Amygdala (tissue), 56 donors: ENCODE results near the gene CST9L.
"Not testable (repeated sequence)": the region's sequence is repeated elsewhere in the genome, so short reads cannot be mapped to it uniquely, and the experiment has no call there.

ENCODE experiments used
- DNase-seq, 56 donors: peaks; one replicate each; lab custom pipeline; 2025; lab: John Stamatoyannopoulos, UW

CST9L gene

DNA sequence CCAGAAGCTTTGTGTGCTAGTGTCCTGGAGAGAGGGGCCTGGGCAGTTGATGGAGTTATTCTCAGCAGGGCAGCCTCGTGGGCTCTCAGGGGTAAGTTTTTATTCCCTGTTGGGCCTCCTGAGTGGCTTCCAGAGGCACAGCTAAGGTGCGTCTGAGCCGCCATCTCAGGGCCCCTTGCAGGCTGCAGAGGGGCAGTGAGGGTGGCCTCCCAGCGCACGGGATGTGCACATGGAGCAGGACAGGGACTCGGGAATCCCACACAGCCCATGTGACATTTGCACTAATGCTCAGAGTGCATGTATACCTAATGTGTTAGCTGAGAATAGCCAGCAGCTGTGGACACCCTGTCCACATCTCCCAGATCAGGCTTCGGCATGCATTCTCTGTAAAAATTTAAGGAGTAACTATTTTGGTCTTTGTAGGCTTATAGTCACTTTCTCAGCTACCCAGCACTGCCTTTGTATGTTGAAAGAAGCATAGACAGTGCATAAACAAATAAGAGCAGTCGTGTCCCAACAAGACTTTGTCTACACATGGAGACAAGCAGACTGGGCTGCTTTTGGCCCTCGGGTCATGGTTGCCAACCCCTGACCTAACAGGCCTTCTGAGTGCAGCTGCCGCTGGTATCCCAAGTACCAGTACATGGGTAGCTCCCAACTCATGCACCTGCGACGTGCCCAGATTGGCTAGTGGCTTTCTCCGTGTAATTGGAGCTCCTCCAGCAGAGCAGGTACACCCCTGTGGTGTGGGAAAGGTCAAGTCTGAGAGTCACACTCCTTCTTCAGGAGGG is 18.6 kb upstream of the CST9L start:
- no peak for DNase-seq

DNA sequence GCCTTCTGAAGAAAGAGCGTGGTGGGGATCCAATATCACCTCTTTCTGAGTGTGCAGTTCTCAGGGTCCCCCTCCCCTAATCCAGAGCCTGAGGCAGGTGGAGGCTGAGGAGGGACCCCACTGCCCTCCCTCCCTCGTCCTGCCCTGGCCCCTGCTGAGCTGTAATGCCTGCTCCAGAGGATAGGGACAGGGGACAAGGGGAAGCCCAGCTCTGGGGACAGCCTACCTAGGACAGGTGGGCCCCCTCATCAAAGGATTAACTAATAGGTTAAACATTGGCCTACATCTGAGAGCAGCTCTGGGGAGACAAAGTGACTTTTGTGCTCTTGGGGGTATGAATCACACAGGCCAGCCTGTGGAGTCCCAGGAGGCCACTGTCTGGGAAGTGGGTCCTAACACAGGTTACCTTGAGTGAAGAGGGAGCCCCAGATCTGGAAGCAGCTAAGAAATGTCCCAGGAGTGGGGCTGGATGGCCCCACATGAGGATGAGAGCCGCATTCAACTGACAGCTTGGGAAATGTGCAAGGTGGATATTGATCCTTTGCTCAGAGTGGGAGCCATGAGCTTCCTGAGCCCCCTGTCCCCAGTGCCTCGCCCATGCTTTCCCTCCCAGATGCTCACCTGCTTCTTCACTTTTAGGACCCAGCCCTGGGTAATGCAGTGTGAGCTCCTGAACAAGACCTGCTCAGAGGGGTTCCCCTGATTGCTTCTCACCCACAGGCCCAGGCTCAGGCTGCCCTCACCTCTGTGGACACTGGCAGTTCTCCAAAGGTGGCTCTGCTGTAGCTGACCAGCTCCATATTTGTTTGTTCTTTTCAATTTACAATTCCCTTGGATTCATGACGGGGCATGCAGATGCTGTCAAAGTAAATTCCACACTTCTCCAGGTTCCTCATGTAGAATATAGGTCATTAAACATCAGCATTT is 17.8 kb upstream of the CST9L start:
- DNase-seq, result no peak

DNA sequence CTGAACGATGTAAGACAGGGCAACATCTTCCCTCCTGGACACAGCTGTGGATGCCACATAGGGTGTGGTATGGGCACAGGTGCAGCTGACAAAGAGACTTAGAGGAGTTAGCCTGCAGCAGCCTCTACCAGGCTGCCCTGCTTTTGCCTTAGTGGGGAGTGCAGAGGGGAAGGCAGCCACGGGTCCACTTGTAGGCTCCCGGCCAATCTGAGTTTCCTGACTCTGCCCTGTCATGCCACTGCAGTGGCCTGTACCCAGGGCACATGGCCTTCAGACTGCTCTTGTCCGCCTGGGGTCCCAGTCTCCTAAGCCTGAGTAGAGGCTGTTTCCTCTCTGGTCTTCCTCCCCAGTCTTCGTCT is 17.1 kb upstream of the CST9L start:
- DNase-seq, result no peak

DNA sequence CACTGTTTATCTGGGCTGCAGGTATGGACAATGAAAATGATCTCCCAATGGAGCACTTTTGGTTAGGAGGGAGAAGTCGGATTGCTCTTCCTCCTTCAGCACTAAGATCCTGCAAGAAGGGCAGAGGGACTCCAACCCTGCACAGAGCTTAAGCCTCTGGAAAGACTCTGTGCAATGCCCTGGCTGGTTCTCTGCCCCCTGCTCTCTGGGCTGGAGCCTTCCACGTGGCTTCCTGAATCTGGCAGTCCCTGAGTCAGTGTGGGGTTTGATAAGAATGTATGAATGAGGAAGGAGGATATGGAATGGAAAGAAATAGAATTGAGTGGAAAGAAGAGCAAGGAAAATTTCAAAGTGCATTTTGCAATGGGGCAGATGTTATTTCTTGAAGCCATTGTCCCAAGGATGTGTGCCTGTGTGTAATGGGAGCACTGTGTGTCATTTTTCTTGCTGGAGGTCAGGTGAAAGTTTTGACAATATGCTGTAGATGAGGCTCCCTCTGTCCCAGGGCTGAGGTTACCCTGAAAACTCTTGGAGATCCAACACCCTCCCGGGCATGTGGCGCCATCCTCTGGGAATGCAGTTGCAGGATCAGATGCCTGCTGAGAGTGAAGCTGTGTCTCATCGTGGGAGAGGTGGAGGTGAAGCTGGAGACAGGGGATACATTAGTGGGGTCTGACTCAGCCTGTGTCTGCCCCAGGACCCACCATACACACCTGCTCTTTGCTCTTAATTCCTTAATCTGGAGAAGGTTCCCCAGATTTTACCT is 16.3 kb upstream of the CST9L start:
- no peak for DNase-seq

DNA sequence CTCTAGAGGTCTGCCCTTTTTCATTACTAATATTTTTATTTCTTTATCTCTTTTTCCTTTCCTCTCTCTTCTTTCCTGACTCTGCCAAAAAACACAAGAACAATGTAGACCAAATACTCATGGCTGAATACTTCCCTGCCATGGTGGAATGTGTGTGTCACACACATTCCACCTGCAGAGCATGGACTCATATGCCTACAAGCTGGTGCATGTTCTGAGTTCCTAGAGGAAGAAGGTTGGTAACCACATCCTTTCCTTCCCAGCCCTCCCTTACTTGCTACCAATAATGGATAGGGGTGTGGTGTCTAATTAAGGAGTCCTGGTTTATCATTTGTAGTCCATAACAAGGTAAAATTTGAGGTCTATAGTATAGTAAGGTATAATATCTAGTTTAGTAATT is 15.2 kb upstream of the CST9L start:
- DNase-seq, result no peak

DNA sequence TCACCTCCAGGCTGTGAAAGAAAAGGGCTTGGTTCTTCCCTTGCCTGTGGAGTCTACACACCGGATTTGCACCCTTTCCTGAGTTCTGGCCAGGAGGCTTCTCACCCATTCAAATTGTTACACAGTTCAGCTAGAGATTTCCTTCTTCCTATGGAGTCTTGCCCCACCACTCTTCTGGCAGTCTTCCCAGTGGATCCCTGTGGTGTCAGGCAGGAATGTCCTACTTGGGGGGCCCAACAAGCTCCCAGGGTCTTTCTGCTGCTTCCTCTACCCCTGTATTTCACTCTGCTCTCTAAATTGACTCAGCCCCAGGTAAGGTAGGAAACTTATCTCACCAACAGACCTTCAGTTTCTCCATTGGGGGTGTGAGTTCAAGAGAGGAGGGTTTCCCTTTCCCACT is 14.0 kb upstream of the CST9L start:
- no peak for DNase-seq

DNA sequence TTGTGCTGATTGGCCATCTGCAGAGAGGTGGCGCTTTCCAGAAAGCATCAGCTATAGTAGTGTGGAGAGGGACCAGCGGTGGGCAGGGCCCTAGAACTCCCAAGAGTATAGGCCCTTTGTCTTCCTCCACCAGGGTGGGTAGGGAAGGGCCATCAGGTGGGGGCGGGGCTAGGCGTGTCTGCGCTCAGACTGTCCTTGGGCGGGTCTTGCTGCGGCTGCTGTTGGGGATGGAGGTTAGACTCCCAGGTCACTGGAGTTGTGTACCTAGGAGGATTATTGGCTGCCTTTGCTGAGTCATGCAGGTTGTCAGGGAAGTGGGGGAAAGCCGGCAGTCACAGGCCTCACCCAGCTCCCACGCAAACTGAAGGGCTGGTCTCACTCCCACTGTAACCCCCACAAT is 13.5 kb upstream of the CST9L start:
- not testable (repeated sequence) for DNase-seq

DNA sequence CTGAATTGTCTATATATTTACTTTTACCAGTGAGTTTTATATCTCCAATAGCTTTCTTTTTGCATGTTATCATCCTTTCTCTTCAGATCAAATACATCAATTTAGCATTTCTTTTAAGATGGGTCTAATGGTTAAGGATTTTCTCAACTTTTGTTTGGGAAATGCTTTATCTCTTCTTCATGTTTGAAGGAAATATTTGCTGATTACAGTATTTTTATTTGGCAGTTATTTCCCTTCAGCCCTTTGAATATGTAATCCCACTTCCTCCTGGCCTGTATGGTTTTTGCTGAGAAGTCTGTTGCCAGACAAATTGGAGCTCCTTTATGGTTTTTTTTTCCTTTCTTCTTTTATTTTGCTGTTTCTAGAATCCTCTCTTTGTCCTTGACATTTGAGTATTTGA is 6.7 kb upstream of the CST9L start:
- DNase-seq, result no peak

DNA sequence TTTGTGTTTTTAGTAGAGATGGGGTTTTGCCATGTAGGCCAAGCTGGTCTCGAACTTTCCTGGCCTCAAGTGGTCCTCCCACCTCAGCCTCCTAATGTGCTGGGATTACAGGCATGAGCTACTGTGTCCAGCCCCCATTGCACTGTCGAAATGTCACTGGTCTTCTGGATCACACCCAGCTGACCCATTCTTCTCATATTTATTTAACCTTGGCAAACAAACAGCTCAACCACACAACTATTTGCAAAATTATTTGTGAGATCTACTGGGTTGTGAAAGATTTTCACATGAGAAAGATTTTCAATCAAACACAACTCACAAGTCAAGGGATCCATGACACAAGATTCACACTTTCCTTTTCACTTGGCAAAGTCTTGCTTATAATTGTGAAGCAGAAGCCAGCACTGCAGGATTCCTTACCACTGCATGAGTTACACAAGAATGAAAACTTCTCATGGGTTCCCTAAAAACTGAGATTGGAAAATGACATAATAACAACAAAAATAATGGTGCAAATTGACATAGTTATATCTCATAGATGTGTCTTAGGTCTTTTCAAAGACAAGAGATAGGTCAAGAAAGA is 2.0 kb upstream of the CST9L start:
- no peak for DNase-seq

DNA sequence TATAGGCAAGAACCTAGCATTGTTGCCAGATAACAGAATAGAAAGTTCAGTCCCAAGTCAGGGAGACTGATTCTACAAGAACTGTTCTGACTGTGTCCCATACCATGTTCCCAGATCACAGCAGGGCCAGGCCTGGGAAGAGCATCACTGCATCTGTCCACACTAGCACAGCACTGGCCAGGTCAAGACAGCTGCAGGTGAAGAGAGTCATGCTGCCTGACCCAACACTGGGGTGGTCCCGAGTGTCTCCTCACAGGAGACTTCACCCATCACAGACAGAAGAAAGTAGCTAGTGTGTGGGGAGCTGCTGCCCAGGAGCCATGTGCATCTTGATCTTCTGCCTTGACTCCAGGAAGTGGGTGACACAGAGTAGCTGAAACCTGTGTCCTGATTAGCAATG is 1.3 kb upstream of the CST9L start:
- no peak for DNase-seq

DNA sequence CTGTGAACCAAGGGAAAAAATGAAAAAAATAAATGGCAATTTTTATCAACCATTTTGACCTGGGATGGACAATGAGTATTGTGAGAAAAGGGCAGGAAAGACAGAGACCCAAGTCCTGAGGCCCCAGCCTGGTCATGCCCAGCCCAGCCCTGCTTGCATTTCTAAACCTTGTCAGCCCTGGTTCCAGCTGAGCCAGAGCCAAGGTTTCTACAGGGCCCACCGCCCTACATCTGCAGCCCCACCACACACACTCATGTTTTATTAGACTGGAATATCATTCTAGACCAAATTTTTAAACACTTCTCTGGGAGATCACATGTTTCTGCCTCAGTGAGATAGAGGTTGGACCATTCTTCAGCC is 667 bp upstream of the CST9L start:
- no peak for DNase-seq

DNA sequence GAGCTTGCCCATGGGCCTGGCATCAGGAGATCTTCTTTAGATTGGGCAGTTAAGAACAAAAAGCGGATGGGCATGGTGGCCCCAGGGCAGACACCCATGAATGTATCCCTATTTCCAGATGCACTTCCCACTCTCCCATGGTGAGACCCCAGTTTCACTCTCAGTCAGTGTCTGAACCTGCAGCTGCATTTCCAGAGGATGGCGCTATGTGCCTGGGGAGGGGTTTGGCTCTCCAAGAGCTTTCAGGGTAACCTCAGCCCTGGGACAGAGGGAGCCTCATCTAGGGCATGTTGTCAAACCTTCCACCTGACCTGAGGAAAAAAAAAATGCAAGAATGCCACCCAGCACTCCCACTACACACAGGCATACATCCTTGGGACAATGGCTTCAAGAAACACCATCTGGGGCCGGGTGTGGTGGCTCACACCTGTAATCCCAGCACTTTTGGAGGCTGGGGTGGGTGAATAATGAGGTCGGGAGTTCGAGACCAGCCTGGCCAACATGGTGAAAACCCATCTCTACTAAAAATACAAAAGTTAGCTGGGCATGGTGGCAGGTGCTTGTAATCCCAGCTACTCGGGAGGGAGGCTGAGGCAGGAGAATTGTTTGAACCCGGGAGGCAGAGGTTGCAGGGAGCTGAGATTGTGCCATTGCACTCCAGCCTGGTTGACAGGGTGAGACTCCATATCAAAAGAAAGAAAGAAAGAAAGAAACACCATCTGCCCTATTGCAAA is 1.9 kb downstream of the CST9L start:
- no peak for DNase-seq

DNA sequence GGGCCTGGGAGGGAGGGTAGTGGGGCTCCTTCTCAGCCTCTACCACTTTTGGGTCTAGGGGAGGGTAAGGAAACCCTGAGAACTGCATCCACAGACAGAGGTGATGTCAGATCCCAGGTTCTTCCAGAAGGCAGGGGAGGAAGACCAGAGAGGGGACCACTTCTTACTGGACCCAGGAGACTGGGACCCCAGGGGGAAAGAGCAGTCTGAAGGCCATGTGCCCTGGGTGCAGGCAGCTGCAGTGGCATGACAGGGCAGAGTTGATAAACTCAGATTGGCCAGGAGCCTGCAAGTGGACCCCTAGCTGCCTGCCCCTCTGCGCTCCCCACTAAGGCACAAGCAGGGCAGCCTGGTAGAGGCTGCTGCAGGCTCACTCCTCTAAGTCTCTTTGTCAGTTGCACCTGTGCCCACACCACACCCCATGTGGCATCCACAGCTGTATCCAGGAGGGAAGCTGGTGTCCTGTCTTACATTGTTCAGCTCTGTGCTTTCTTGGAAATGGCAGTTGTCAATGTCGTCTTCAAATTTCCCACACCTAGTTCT is 2.7 kb downstream of the CST9L start:
- DNase-seq, result no peak

DNA sequence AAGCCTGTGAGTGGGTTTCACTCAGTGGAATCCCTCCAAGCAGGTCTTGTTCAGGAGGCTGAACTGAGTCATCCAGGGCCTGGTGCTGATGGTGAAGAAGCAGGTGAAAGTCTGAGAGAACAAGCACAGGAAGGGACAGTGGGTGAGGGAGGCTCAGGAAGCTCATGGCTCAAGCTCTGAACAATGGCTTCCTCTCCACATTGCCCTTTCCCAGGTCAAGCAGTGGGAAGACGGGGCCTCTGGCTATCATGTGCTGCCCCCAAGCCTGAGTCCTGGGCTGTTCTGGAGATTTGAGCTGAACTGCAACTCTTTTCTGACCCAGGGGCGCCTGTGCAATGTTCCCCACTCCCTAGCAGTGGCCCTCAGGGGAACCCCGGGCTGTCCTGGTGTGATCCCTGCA is 3.4 kb downstream of the CST9L start:
- DNase-seq, result no peak

DNA sequence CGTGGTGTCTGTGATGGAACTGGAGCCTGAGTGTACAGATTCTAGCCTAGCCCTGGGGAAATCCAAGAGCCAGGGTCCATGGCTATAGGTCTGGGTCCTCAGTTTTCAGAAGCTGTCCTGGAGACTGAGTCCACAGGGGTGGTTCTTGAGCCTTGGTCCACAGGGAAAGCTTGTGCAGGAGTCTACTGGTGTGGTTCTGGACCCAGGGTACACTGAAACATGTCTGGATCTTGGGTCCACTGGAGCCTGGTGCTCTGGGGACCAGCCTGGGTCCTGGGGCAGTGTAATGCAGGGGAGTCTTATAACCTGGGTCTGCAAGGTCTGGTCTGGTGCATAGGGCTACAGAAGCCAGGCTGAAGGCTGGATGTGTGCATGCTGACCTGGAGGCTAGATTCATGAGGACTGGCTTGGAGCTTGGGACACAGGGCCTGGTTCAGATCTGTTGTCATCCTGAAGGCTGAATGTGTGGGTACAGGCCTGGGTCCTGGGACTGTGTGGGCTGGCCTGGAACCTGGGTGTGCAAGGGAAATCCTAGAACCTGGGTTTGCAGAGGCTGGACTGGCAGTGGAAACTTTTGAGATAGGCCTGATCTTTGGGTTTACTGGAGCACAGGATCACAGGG is 5.5 kb downstream of the CST9L start:
- DNase-seq, result no peak

DNA sequence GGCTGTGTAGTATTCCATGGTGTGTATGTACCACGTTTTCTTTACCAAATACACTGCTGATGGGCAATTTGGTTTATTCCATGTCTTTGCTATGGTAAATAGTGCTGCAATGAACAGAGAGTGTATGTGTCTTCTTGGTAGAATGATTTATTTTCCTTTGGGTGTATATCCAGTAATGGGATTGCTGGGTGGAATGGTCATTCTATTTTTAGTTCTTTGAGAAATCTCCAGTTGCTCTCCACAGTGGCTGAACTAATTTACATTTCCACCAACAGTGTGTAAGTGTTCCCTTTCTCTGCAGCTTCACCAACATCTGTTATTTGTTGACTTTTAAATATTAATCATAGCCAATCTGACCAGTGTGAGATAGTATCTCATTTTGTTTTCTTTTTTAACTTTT is 13.9 kb downstream of the CST9L start:
- DNase-seq, result no peak

DNA sequence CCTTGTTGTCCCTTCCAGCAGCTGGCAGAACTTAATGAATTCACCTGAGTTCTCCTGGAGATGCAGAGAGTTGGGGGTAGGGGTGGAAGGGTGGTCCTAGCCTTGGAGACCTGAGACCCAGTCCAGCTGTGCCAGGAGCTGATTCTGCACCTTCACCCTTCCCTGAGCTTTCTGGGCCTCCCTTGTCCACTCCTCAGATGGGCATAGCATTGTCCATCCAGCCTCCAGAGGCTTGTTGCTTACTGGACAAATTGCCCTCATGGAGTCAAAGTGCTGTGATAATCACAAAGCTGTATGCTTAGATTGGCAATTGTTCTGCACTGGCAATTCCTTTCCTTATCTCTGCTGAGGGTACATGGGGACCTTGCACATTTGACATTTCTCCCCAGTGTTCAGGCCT is 16.5 kb downstream of the CST9L start:
- DNase-seq, result no peak

DNA sequence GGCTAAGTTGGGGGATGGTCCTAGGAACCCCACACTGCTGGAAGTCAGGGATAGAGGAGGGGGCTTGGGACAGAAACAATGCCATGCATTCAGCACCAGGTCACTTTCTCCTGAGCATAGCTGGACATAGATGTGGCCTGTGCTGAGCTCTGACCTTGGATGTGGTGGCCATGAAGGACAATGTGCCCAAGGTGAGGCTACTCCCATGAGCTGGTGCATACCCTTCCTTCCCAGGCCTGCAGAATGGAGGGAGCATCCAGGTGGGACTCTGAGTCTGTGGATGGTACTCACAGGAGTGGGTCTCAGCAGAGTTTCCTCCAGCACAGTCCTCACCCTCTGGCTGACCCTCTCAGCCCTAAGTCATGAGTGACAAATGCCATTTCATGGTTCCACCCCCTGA is 16.9 kb downstream of the CST9L start:
- DNase-seq, result no peak

DNA sequence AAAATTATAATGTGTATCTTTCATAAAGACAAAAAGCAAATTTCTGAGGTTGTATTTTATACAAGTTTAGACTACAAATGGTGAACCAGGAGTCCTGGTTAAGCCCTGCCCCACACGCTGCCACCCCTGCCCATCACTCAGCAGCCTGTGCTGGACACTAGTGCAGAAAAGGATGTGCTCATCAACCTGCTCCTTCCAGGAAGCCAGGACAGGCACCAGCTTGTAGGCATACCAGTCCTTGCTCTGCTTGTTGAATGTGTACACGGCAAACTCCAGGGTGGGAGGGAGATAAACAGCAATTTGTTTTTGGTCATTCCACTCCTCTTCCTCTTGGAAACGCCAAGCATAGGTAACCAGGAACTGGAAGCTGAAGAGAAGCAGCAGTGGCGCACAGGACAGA is 18.1 kb downstream of the CST9L start:
- no peak for DNase-seq

DNA sequence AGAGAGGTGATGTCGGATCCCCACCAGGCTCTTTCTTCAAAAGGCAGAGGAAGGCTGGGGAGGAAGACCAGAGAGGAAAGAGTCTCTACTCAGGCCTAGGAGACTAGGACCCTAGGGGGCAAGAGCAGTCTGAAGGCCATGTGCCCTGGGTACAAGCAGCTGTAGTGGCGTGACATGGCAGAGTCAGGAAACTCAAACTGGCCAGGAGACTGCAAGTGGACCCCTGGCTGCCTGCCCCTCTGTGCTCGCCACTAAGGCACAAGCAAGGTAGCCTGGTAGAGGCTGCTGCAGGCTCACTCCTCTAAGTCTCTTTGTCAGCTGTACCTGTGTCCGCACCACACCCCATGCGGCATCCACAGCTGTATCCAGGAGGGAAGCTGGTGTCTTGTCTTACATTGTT is 19.9 kb downstream of the CST9L start:
- DNase-seq, result no peak
